Heart left ventricle (tissue), 13 donors: Measurements from ENCODE around the gene CCDC68.

ENCODE experiments used
- POLR2A ChIP-seq, 2 donors: fragments of 450-650 bp; IDR thresholded peaks; one replicate each; pipeline ENCODE4 v1.6.1; 2017; ENCODE audit warnings: antibody characterized with exemption in 2 of 2, mild to moderate bottlenecking in 2 of 2, moderate library complexity in 2 of 2
- TF ChIP-seq, protein P1 (sequence below), 12 donors: fragments of 200-600 bp; sonication (generic) in 4 of 12; IDR thresholded peaks; one replicate each; pipeline versions ENCODE4 v1.5.0 to v1.8.0; 2018 to 2022; ENCODE audit warnings: antibody characterized with exemption in 12 of 12, mild to moderate bottlenecking in 5 of 12
- donor health status: ischemic (EF 13 %, LVEDD 7.1; RV severe dilation, severe dysfunction).
- donor health status: DM: no; HTN: yes; CAD: no.
- donor health status: DM: no; HTN: no; CAD: no.
- donor health status: ischemic (EF 25% LVEDD 6.9; RV normal size, moderate dysfunction).
- donor health status: ischemic (EF 25% LVEDD 5.7; RV mildly dilated, moderate dysfunction).
- donor health status: ischemic (EF 35%, LVEDD 5.7; RV mildly dilated, moderate dysfunction).
- donor health status: nonischemic (EF 11% LVEDD 7.7; RV severe dilation, severe dysfunction).
- donor health status: DM: yes; HTN: yes; CAD: no.
- donor health status: PGD.
- donor health status: ischemic (EF 29% LVEDD 5.4; RV normal size, mild dysfunction).
- donor health status: nonischemic (EF 23%, LVEDD 6.1; RV moderate dilation, normal function).

DNA sequence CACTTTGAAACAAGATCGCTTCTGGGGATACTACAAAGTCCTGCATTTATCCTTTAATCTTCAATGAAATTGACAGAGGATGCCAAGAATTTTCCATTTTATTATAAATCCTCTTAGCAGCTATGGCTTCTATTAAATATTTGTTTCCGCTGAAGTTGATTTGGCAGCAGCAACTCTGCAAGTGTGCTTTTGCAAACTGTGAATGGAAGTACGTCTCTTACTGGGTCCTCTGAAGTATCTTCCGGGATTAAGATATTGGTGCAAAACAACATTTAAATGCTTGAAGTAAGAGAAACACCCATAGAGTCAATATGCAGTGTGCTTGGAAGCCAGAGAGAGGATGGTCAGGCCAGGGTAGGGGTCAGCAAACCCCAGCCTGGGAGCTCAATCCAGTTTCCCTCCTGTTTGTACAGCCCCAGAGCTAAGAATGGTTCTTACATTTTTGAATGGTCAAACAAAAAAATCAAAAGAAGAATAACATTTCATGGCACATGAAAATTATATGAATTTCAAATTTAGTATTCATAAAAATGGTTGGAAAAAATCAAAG lies 13.6 kb downstream of the CCDC68 start:
- TF ChIP-seq, protein P1, sequence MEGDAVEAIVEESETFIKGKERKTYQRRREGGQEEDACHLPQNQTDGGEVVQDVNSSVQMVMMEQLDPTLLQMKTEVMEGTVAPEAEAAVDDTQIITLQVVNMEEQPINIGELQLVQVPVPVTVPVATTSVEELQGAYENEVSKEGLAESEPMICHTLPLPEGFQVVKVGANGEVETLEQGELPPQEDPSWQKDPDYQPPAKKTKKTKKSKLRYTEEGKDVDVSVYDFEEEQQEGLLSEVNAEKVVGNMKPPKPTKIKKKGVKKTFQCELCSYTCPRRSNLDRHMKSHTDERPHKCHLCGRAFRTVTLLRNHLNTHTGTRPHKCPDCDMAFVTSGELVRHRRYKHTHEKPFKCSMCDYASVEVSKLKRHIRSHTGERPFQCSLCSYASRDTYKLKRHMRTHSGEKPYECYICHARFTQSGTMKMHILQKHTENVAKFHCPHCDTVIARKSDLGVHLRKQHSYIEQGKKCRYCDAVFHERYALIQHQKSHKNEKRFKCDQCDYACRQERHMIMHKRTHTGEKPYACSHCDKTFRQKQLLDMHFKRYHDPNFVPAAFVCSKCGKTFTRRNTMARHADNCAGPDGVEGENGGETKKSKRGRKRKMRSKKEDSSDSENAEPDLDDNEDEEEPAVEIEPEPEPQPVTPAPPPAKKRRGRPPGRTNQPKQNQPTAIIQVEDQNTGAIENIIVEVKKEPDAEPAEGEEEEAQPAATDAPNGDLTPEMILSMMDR (IDR thresholded peaks at IDR 0.05): no peak
- TF ChIP-seq POLR2A (IDR thresholded peaks at IDR 0.05): no peak
